ENCODE results near the gene CDCP2.
A peak's percentile ranks its signal among the peaks of the same experiment; 100 is the strongest.

CDCP2 gene

DNA sequence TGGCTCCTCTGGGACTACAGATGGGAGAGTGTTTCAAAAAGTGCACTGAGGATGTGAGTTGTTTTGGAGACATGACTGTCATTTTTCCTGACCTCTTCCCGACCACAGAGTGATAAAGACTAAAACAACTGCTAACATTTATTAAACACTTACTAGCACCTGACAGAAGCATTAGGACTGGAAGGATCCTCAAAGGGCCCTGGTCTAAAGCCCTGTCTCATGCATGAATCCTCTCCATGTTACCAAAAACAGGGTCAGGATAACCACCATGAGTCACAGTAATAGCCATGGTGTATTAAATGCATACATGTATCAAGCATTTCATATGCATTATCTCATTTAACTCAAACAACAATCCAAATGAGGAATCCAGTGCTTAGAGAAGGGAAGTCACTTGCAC lies 35.5 kb upstream of the CDCP2 start:
- no peaks in the 10 kb centered on the region for H3K79me1 ChIP-seq (replicated peaks; ENCODE audit: low read length, poor library complexity, severe bottlenecking)

GRCh38 chr1:54186056-54186455 lies 33.3 kb upstream of the CDCP2 start:
- no peaks in the 10 kb centered on the region for H3K4me1 ChIP-seq (ENCODE audit: control insufficient read depth, insufficient read depth, low read depth, low read length)
- H3K9me3 ChIP-seq (ENCODE audit: control insufficient read depth, low read length): no peaks in the 10 kb centered on the region
- no peak overlapping the region for H3K14ac ChIP-seq (ENCODE audit: low read length in 2 of 2)
- 96% methylated on average over 3 of the region's 3 CpGs for WGBS
- no peak overlapping the region for H2AK5ac ChIP-seq (ENCODE audit: low read length, severe bottlenecking)
- H2BK5ac ChIP-seq (ENCODE audit: low read depth, low read length, poor library complexity, severe bottlenecking): no peak overlapping the region
- no peaks in the 10 kb centered on the region for H3K79me1 ChIP-seq (replicated peaks; ENCODE audit: low read length, poor library complexity, severe bottlenecking)
- no peak overlapping the region for H2BK12ac ChIP-seq (ENCODE audit: low read length in 2 of 2)
- no peak overlapping the region for H2BK120ac ChIP-seq (ENCODE audit: low read depth, low read length)
- peaks cover 11 to 36% of the 10 kb centered on the region in 2 experiments for H3K36me3 ChIP-seq (ENCODE audit: control insufficient read depth in 1 of 2, insufficient read depth in 2 of 2, low read depth in 1 of 2, low read length in 2 of 2)
- H3K4me3 ChIP-seq (ENCODE audit: insufficient read depth in 1 of 2, low read depth in 1 of 2, low read length in 2 of 2): no peak overlapping the region
- no peak overlapping the region for H4K91ac ChIP-seq (ENCODE audit: low read length)
- DNase-seq: no peak
- H2AFZ ChIP-seq (ENCODE audit: low read depth, low read length): no peak overlapping the region
- H2BK15ac ChIP-seq (ENCODE audit: low read depth, poor library complexity, severe bottlenecking): no peak overlapping the region
- H3K23ac ChIP-seq (ENCODE audit: low read length in 2 of 2): no peak overlapping the region
- H4K8ac ChIP-seq (ENCODE audit: low read length): no peak overlapping the region
- no peak overlapping the region for H3K18ac ChIP-seq (ENCODE audit: low read depth in 1 of 2, low read length in 2 of 2)
- no peak overlapping the region for H3K4me2 ChIP-seq (ENCODE audit: low read length, poor library complexity, severe bottlenecking)
- no peak overlapping the region for H3K9ac ChIP-seq (ENCODE audit: low read length)
- H3K4ac ChIP-seq (ENCODE audit: low read depth in 1 of 2, low read length in 2 of 2): no peak overlapping the region
- no peaks in the 10 kb centered on the region for H3K27me3 ChIP-seq (ENCODE audit: control insufficient read depth in 1 of 2, insufficient read depth in 1 of 2, low read length in 2 of 2)
- H3K27ac ChIP-seq (ENCODE audit: low read length, poor library complexity, severe bottlenecking): no peak overlapping the region

More for the DNA sequence above, 35.5 kb upstream of the CDCP2 start:
- Histone ChIP-seq H2AK5ac (ENCODE audit: low read length, severe bottlenecking) (no peak overlapping the region), H2AFZ (ENCODE audit: low read depth, low read length) (no peak overlapping the region), H2BK120ac (ENCODE audit: low read depth, low read length) (no peak overlapping the region), H3K4me3 (ENCODE audit: insufficient read depth in 1 of 2, low read depth in 1 of 2, low read length in 2 of 2) (no peak overlapping the region), H2BK12ac (ENCODE audit: low read length in 2 of 2) (no peak overlapping the region), H3K9me3 (ENCODE audit: control insufficient read depth, low read length) (no peaks in the 10 kb centered on the region), H3K27me3 (ENCODE audit: control insufficient read depth in 1 of 2, insufficient read depth in 1 of 2, low read length in 2 of 2) (no peaks in the 10 kb centered on the region), H3K27ac (ENCODE audit: low read length, poor library complexity, severe bottlenecking) (no peak overlapping the region), H3K9ac (ENCODE audit: low read length) (no peak overlapping the region), H3K18ac (ENCODE audit: low read depth in 1 of 2, low read length in 2 of 2) (no peak overlapping the region), H4K8ac (ENCODE audit: low read length) (no peak overlapping the region), H2BK5ac (ENCODE audit: low read depth, low read length, poor library complexity, severe bottlenecking) (no peak overlapping the region), H4K91ac (ENCODE audit: low read length) (no peak overlapping the region), H3K36me3 (ENCODE audit: control insufficient read depth in 1 of 2, insufficient read depth in 2 of 2, low read depth in 1 of 2, low read length in 2 of 2) (peaks cover 11 to 54% of the 10 kb centered on the region in 2 experiments), H3K4me2 (ENCODE audit: low read length, poor library complexity, severe bottlenecking) (no peak overlapping the region), H3K4ac (ENCODE audit: low read depth in 1 of 2, low read length in 2 of 2) (no peak overlapping the region), H2BK15ac (ENCODE audit: low read depth, poor library complexity, severe bottlenecking) (peak overlapping the region; percentile 18), H3K4me1 (ENCODE audit: control insufficient read depth, insufficient read depth, low read depth, low read length) (no peaks in the 10 kb centered on the region), H3K23ac (ENCODE audit: low read length in 2 of 2) (no peak overlapping the region), H3K14ac (ENCODE audit: low read length in 2 of 2) (no peak overlapping the region)
- WGBS: 77% methylated on average over 1 of the region's 1 CpG
- DNase-seq: no peak

DNA sequence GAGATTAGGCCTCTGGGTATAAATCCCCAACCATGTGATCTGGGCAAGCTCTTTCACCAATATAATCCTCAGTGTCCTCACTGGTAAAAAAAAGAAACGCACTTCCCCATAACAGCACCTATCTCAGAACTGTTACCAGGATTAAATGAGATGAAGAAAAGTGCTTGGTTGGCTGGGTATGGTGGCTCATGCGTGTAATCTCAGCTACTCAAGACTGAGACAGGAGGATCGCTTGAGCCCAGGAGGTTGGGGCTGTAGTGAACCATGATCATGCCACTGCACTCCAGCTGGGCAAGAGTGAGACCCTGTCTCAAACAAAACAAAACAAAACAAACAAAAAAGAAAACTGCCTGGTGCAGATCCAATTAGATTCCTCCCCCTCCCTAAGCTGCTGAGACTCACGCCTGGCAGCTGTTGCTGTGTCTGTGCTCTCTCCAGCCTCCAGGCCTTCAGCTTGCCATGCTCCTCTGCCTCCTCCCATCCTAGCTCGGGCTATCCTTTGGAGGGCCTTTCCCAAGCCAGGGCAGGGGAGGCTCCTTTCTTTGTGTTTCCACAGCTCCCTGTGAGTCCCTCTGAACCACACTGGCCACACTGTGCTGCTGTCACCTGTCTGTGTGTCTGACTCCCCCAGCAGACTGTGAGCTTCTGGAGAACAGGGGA lies 28.0 kb upstream of the CDCP2 start:
- Histone ChIP-seq H3K23ac (ENCODE audit: low read length in 2 of 2) (no peak overlapping the region), H3K9me3 (ENCODE audit: control insufficient read depth, low read length) (no peaks in the 10 kb centered on the region), H2BK15ac (ENCODE audit: low read depth, poor library complexity, severe bottlenecking) (no peak overlapping the region), H3K4me3 (ENCODE audit: insufficient read depth in 1 of 2, low read depth in 1 of 2, low read length in 2 of 2) (no peak overlapping the region), H4K8ac (ENCODE audit: low read length) (no peak overlapping the region), H2AK5ac (ENCODE audit: low read length, severe bottlenecking) (no peak overlapping the region), H3K18ac (ENCODE audit: low read depth in 1 of 2, low read length in 2 of 2) (no peak overlapping the region), H3K4ac (ENCODE audit: low read depth in 1 of 2, low read length in 2 of 2) (no peak overlapping the region), H2BK120ac (ENCODE audit: low read depth, low read length) (no peak overlapping the region), H2AFZ (ENCODE audit: low read depth, low read length) (no peak overlapping the region), H3K27ac (ENCODE audit: low read length, poor library complexity, severe bottlenecking) (no peak overlapping the region), H3K14ac (ENCODE audit: low read length in 2 of 2) (no peak overlapping the region), H3K4me2 (ENCODE audit: low read length, poor library complexity, severe bottlenecking) (no peak overlapping the region), H3K36me3 (ENCODE audit: control insufficient read depth in 1 of 2, insufficient read depth in 2 of 2, low read depth in 1 of 2, low read length in 2 of 2) (peaks cover 0 to 13% of the 10 kb centered on the region in 2 experiments), H3K27me3 (ENCODE audit: control insufficient read depth in 1 of 2, insufficient read depth in 1 of 2, low read length in 2 of 2) (no peaks in the 10 kb centered on the region), H3K79me1 (replicated peaks; ENCODE audit: low read length, poor library complexity, severe bottlenecking) (no peaks in the 10 kb centered on the region), H2BK5ac (ENCODE audit: low read depth, low read length, poor library complexity, severe bottlenecking) (no peak overlapping the region), H3K4me1 (ENCODE audit: control insufficient read depth, insufficient read depth, low read depth, low read length) (peaks cover 9% of the 10 kb centered on the region), H4K91ac (ENCODE audit: low read length) (no peak overlapping the region), H3K9ac (ENCODE audit: low read length) (no peak overlapping the region), H2BK12ac (ENCODE audit: low read length in 2 of 2) (no peak overlapping the region)
- 90% methylated on average over 4 of the region's 5 CpGs for WGBS
- no peak for DNase-seq

DNA sequence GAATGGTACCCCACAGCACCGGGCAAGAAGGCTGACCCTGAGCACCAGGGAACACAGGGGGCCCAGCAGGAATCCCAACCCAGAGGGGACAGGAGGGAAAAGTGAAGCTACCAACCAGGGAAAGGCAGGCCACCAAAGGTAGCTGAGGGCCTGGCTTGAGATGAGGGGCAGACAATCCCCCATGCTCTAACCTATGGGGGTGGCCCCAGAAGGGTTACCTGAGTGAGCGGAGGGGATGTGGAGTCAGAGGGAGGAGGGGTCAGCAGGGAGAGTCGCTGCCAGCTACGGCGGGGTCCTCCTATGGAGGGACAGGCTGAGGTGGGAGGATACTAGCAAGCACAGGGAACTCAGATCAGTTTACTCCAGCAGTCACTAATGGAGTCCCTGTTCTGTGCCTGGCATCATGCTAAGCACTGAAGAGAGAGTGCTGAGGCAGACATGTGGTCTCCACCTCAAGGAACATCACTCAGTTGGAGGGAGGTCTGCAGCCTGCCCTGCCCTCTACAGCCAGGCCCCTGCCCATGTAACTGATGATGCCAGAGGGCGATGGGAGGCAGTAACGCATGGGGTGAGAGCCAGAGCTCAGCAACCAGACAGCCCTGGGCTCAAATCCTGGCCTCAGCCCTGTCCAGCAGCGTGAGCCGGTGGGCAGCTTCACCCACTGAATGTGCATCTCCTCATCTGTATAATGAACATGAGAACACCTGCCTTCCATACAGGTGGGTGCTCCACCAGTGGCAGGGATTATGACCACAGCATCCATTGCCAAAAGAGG lies 25.7 kb upstream of the CDCP2 start:
- H2AK5ac ChIP-seq (ENCODE audit: low read length, severe bottlenecking): no peak overlapping the region
- H3K9me3 ChIP-seq (ENCODE audit: control insufficient read depth, low read length): no peaks in the 10 kb centered on the region
- H2AFZ ChIP-seq (ENCODE audit: low read depth, low read length): no peak overlapping the region
- no peak overlapping the region for H3K4ac ChIP-seq (ENCODE audit: low read depth in 1 of 2, low read length in 2 of 2)
- H3K14ac ChIP-seq (ENCODE audit: low read length in 2 of 2): no peak overlapping the region
- H3K4me3 ChIP-seq (ENCODE audit: insufficient read depth in 1 of 2, low read depth in 1 of 2, low read length in 2 of 2): no peak overlapping the region
- no peaks in the 10 kb centered on the region for H3K27me3 ChIP-seq (ENCODE audit: control insufficient read depth in 1 of 2, insufficient read depth in 1 of 2, low read length in 2 of 2)
- no peak overlapping the region for H3K18ac ChIP-seq (ENCODE audit: low read depth in 1 of 2, low read length in 2 of 2)
- peaks cover 9% of the 10 kb centered on the region for H3K4me1 ChIP-seq (ENCODE audit: control insufficient read depth, insufficient read depth, low read depth, low read length)
- H2BK120ac ChIP-seq (ENCODE audit: low read depth, low read length): no peak overlapping the region
- 92% methylated on average over 9 of the region's 9 CpGs for WGBS
- no peak overlapping the region for H3K9ac ChIP-seq (ENCODE audit: low read length)
- no peak overlapping the region for H4K8ac ChIP-seq (ENCODE audit: low read length)
- H3K79me1 ChIP-seq (replicated peaks; ENCODE audit: low read length, poor library complexity, severe bottlenecking): no peaks in the 10 kb centered on the region
- no peak overlapping the region for H4K91ac ChIP-seq (ENCODE audit: low read length)
- H2BK15ac ChIP-seq (ENCODE audit: low read depth, poor library complexity, severe bottlenecking): no peak overlapping the region
- H3K27ac ChIP-seq (ENCODE audit: low read length, poor library complexity, severe bottlenecking): no peak overlapping the region
- no peak overlapping the region for H3K4me2 ChIP-seq (ENCODE audit: low read length, poor library complexity, severe bottlenecking)
- no peak for DNase-seq
- peaks cover 9 to 10% of the 10 kb centered on the region in 2 experiments for H3K36me3 ChIP-seq (ENCODE audit: control insufficient read depth in 1 of 2, insufficient read depth in 2 of 2, low read depth in 1 of 2, low read length in 2 of 2)
- H3K23ac ChIP-seq (ENCODE audit: low read length in 2 of 2): no peak overlapping the region
- no peak overlapping the region for H2BK12ac ChIP-seq (ENCODE audit: low read length in 2 of 2)
- H2BK5ac ChIP-seq (ENCODE audit: low read depth, low read length, poor library complexity, severe bottlenecking): no peak overlapping the region
